A673 (cell line): Measurements from ENCODE around the gene LCP2.

Experiments used
- EZH2 ChIP-seq: fragments of 200-600 bp; sonication (generic); IDR thresholded peaks from 2 replicates; pipeline ENCODE4 v1.6.1; 2017; ENCODE audit warnings: borderline replicate concordance, low read depth, mild to moderate bottlenecking, mixed read lengths, antibody characterized with exemption, low read length; ENCODE audit not compliant: poor library complexity, severe bottlenecking
- TF ChIP-seq, protein P1 (sequence below): fragments of 300-800, 200-600 bp; sonication (generic); conservative IDR thresholded peaks from 2 replicates; pipeline ENCODE4 v1.5.1; 2017; ENCODE audit warnings: low read depth, mild to moderate bottlenecking, antibody characterized with exemption, low read length, moderate library complexity, mixed read lengths

DNA sequence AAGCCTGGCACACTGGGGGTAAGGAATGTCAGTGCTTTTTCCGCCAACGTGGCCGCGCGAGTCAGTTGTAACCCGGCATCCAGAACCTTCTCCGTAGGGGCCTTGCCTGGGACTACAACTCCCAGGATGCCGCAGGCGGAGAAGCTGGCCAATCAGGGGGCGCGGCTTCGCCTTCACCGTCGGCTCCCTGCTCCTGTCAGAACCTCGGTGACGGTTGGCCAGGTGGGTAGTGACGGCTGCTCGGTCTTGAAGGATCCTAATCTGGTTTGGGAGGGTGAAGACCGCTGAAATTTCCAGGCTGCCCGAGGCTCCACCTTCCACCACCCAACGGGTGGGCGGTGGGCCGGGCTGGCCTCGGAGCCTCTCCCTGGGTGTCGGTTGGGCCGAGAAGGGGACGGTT is 64.8 kb downstream of the LCP2 start, which contains the start of gene C5orf58:
- TF ChIP-seq, protein P1, sequence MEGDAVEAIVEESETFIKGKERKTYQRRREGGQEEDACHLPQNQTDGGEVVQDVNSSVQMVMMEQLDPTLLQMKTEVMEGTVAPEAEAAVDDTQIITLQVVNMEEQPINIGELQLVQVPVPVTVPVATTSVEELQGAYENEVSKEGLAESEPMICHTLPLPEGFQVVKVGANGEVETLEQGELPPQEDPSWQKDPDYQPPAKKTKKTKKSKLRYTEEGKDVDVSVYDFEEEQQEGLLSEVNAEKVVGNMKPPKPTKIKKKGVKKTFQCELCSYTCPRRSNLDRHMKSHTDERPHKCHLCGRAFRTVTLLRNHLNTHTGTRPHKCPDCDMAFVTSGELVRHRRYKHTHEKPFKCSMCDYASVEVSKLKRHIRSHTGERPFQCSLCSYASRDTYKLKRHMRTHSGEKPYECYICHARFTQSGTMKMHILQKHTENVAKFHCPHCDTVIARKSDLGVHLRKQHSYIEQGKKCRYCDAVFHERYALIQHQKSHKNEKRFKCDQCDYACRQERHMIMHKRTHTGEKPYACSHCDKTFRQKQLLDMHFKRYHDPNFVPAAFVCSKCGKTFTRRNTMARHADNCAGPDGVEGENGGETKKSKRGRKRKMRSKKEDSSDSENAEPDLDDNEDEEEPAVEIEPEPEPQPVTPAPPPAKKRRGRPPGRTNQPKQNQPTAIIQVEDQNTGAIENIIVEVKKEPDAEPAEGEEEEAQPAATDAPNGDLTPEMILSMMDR = no peak
- TF ChIP-seq EZH2 = no peak
